Activated CD8-positive, alpha-beta T cell treated with anti-CD3 and anti-CD28 coated beads for 36 hours (primary cell): Measurements from ENCODE around the gene GHRH. TPM values are rescaled to one million over a fixed set of nuclear protein-coding genes. Genes with fewer than 3 reads are reported as not detected.

Experiments used
- ATAC-seq: fragments of 200-7000 bp; cut with Tn5 transposase; one replicate; pipeline ENCODE4 v1.10.0; 2021; ENCODE audit warnings: mild to moderate bottlenecking, moderate library complexity
- CTCF ChIA-PET: fragments of 350-600 bp; sonication (Branson Sonifier 250); formaldehyde crosslinking; loops from one replicate; lab custom pipeline; 2021; ENCODE audit warnings: antibody characterized with exemption; lab: Charles Lee
- POLR2A ChIA-PET: fragments of 350-600 bp; sonication (Branson Sonifier 250); formaldehyde crosslinking; loops from one replicate; lab custom pipeline; 2021; ENCODE audit warnings: antibody characterized with exemption; lab: Charles Lee
- DNase-seq: peaks from one replicate; pipeline ENCODE4 v3.0.0-alpha.2; 2020
- H3K27ac Mint-ChIP-seq: one replicate; pipeline ENCODE4 v1.8.0; 2021; ENCODE audit warnings: mild to moderate bottlenecking, mixed read lengths
- H3K27me3 Mint-ChIP-seq: one replicate; pipeline ENCODE4 v1.8.0; 2021; ENCODE audit warnings: mixed read lengths
- H3K36me3 Mint-ChIP-seq: one replicate; pipeline ENCODE4 v1.8.0; 2021; ENCODE audit warnings: low read depth, mixed read lengths
- H3K4me1 Mint-ChIP-seq: one replicate; pipeline ENCODE4 v1.8.0; 2021; ENCODE audit warnings: low read depth, mixed read lengths
- H3K4me3 Mint-ChIP-seq: one replicate; pipeline ENCODE4 v1.8.0; 2021; ENCODE audit warnings: mild to moderate bottlenecking, moderate library complexity, mixed read lengths
- H3K9me3 Mint-ChIP-seq: one replicate; pipeline ENCODE4 v1.8.0; 2021; ENCODE audit warnings: mixed read lengths
- CTCF ChIP-seq: fragments of 200-600 bp; IDR thresholded peaks from one replicate; pipeline ENCODE4 v1.8.0; 2022; ENCODE audit warnings: antibody characterized with exemption, mild to moderate bottlenecking
- intact Hi-C: fragments of 100-400 bp; cut with micrococcal nuclease; formaldehyde crosslinking; loops from one replicate; pipeline ENCODE4 v1.10.0; 2022
- total RNA-seq, 2 experiments: library from RNA; stranded (reverse); gene quantifications; one replicate each; pipeline ENCODE4 v1.2.3, GENCODE V29; 2021

The GHRH gene
- total RNA-seq, 2 experiments from 2014 or later = not detected

DNA sequence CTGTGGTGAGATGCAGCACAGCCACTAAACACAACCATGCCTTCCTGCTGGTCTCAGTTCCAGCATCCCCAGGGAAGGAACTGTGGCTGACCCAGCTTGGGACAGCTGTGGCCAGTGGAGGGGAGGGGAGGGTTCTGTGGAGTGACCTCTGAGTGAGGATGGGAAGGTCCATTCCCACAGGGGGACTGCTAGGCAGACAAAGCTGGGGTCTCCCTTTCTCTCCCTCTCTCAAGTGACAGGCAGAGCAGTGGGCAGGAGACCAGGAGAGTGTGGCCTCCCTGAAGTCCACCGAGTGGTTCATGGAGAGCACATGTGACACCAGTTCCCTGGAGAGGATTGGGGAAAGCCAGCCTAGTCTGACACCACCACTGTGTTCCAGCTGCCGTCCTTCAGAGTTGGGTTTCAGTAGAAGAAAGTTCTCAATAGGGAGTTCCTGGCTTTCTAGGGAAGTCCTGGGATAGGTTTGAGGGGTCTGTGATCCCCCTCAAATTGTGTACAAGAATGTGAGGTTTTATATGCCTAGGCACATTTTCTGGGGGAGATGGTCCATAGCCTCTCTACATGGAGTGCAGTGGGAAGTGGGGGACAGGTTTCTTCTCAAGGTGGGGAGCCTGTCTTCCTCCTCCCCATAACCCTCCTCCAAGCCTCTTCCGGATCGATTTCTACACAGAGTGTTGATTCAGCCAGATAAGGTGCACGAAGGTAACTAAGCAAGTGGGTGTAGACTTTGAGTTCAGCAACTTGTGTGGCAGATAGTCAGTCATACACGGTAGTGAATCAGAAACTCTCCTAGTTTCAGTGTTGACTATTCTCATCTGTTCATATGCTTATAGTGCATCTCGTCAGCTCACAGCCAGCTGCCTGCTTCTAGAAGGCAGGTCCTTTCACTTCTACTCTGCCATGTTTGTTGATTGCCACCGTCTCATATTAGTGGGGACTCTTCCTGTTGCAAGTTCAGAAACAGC lies 46.8 kb upstream of the GHRH start:
- no peak for ATAC-seq
- Mint-ChIP-seq H3K27ac (no peak overlapping the region), H3K27me3 (no peaks in the 10 kb centered on the region), H3K4me3 (no peak overlapping the region), H3K9me3 (no peaks in the 10 kb centered on the region), H3K4me1 (peaks cover 8% of the 10 kb centered on the region), H3K36me3 (peaks cover 10% of the 10 kb centered on the region)
- CTCF ChIA-PET = interaction anchor here (0.7 kb wide), 1 partner anchor 38 kb away, joined by 3 read pairs; no protein-coding TSS in a partner anchor
- DNase-seq = no peak
- no peak for TF ChIP-seq CTCF
- intact Hi-C loops = no loop called here
- POLR2A ChIA-PET = no interaction called here

- CTCF ChIA-PET = no interaction called here
- H3K9me3 Mint-ChIP-seq = no peaks in the 10 kb centered on the region
- no peak for TF ChIP-seq CTCF
- H3K36me3 Mint-ChIP-seq = peaks cover 13% of the 10 kb centered on the region
- peaks cover 6% of the 10 kb centered on the region for H3K4me1 Mint-ChIP-seq
- POLR2A ChIA-PET = no interaction called here
- H3K27me3 Mint-ChIP-seq = no peaks in the 10 kb centered on the region
- H3K27ac Mint-ChIP-seq = no peak overlapping the region
- ATAC-seq (no peak), DNase-seq (no peak)
- intact Hi-C loops = no loop called here
- no peak overlapping the region for H3K4me3 Mint-ChIP-seq
These were observed 44.2 kb upstream of the GHRH start for GRCh38 chr20:37305839-37306238.

GRCh38 chr20:37305079-37305478 lies 43.5 kb upstream of the GHRH start:
- TF ChIP-seq CTCF = no peak
- no peaks in the 10 kb centered on the region for H3K27me3 Mint-ChIP-seq
- H3K9me3 Mint-ChIP-seq = no peaks in the 10 kb centered on the region
- ChIA-PET CTCF (no interaction called here), POLR2A (no interaction called here)
- DNase-seq (no peak), ATAC-seq (no peak)
- intact Hi-C loops = no loop called here
- peaks cover 19% of the 10 kb centered on the region for H3K36me3 Mint-ChIP-seq
- no peak overlapping the region for H3K27ac Mint-ChIP-seq
- H3K4me3 Mint-ChIP-seq = no peak overlapping the region
- H3K4me1 Mint-ChIP-seq = peaks cover 6% of the 10 kb centered on the region

- Mint-ChIP-seq H3K27ac (no peak overlapping the region), H3K9me3 (no peaks in the 10 kb centered on the region), H3K36me3 (peaks cover 21% of the 10 kb centered on the region), H3K27me3 (no peaks in the 10 kb centered on the region), H3K4me1 (peaks cover 6% of the 10 kb centered on the region), H3K4me3 (no peak overlapping the region)
- DNase-seq (no peak), ATAC-seq (no peak)
- no peak for TF ChIP-seq CTCF
- POLR2A ChIA-PET = interaction anchor here (0.7 to 1.0 kb wide), 2 partner anchors 14 to 16 kb away, joined by 3 to 5 read pairs; partner anchors contain the start of gene MANBAL
- CTCF ChIA-PET = no interaction called here
- intact Hi-C loops = no loop called here
These were observed 42.0 kb upstream of the GHRH start for GRCh38 chr20:37303637-37304036.

DNA sequence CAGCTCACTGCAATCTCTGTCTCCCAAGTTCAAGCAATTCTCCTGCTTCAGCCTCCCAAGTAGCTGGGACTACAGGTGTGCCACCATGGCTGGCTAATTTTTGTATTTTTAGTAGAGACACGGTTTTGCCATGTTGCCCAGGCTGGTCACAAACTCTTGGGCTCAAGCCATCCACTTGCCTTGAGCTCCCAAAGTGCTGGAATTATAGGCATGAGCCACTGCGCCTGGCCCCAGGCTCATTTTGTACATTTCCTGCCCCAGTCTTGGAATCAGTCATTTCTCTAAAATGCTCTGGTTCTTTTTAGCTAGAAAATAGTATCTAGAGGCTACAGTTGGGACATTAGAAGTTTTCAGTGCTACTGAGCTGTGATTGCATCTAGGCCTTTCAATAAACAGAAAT lies 41.4 kb upstream of the GHRH start:
- CTCF ChIA-PET = interaction anchor here (1.2 kb wide), 1 partner anchor 10 kb away, joined by 3 read pairs; no protein-coding TSS in a partner anchor
- TF ChIP-seq CTCF = no peak
- Mint-ChIP-seq H3K36me3 (peaks cover 22% of the 10 kb centered on the region), H3K27ac (no peak overlapping the region), H3K9me3 (no peaks in the 10 kb centered on the region), H3K27me3 (no peaks in the 10 kb centered on the region), H3K4me1 (peaks cover 5% of the 10 kb centered on the region), H3K4me3 (no peak overlapping the region)
- no peak for DNase-seq
- no peak for ATAC-seq
- intact Hi-C loops = no loop called here
- POLR2A ChIA-PET = interaction anchor here (0.7 to 1.0 kb wide), 2 partner anchors 13 to 16 kb away, joined by 3 to 5 read pairs; partner anchors contain the start of gene MANBAL
